OCI-LY3 (cell line): Measurements from ENCODE around the gene DRAM2.

Experiments
- CTCF ChIP-seq: fragments of 200-600, 300-600 bp; sonication (generic); IDR thresholded peaks from 2 replicates; pipeline ENCODE4 v1.5.1; 2014; ENCODE audit warnings: antibody characterized with exemption, low read length, low read depth
- EZH2phosphoT487 ChIP-seq: fragments of 200-600 bp; shearing (Covaris generic); IDR thresholded peaks from 2 replicates; pipeline ENCODE4 v1.6.1; 2018; ENCODE audit warnings: antibody characterized with exemption, mixed run types, low read depth

DNA sequence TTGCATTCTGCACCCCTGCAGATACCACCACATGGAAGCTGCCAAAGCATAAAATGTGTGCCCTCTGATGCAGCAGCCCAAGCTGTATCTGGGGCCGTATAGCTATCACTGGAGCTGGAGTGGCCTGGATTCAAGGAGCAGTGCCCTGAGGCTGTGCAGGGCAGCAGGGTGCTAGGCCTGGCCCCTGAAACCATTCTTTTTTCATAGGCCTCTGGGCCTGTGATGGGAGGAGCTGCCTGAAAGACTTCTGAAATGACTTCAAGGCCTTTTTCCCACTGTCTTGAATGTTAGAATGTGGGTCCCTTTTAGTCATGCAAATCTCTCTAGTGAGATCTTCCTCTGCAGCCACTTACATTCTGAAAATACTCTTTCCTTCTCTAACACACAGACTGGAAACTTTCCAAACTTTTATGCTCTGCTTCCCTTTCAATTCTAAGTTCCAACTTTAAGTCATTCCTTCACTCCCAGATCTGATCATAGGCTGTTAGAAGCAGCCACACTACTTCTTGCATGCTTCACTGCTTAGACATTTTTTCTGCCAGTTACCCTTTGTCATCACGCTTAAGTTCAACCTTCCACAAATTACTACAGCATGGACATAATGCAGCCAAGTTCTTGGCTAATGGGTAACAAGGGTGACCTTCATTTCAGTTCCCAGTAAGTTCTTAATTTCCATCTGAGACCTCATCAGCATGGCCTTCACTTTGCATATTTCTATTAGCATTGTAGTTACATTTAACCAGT, 42.4 kb downstream of the DRAM2 start:
- TF ChIP-seq CTCF, result no peak
- no peak for TF ChIP-seq EZH2phosphoT487
